WERI-Rb-1 (cell line): ENCODE data around the gene ABI3BP.

Source experiments
- DNase-seq: peaks from one replicate; pipeline ENCODE4 v3.0.0-alpha.2; 2020
- H3K27ac ChIP-seq: fragments of 250-450 bp; sonication (Bioruptor Pico); 2 replicates; pipeline ENCODE4 v1.5.1; 2020; ENCODE audit warnings: mild to moderate bottlenecking, moderate library complexity
- H3K27me3 ChIP-seq: fragments of 250-450 bp; sonication (Bioruptor Pico); 2 replicates; pipeline ENCODE4 v1.5.1; 2021; ENCODE audit warnings: mild to moderate bottlenecking, low read depth, moderate library complexity; ENCODE audit not compliant: insufficient read depth, severe bottlenecking
- H3K36me3 ChIP-seq: fragments of 250-450 bp; sonication (Bioruptor Pico); 2 replicates; pipeline ENCODE4 v1.5.1; 2020; ENCODE audit warnings: mild to moderate bottlenecking, moderate library complexity
- H3K4me3 ChIP-seq: 2 replicates; pipeline ENCODE4 v1.5.1; 2011; ENCODE audit warnings: low read depth, mild to moderate bottlenecking, control low read depth, low read length
- H3K9me3 ChIP-seq: fragments of 250-450 bp; sonication (Bioruptor Pico); 2 replicates; pipeline ENCODE4 v1.5.1; 2021; ENCODE audit warnings: mild to moderate bottlenecking, moderate library complexity; ENCODE audit not compliant: severe bottlenecking
- TF ChIP-seq, protein P1 (sequence below): IDR thresholded peaks from 2 replicates; pipeline ENCODE4 v1.5.1; 2011; ENCODE audit warnings: low read depth, mild to moderate bottlenecking, control low read depth, inconsistent platforms, low read length

ABI3BP gene

DNA sequence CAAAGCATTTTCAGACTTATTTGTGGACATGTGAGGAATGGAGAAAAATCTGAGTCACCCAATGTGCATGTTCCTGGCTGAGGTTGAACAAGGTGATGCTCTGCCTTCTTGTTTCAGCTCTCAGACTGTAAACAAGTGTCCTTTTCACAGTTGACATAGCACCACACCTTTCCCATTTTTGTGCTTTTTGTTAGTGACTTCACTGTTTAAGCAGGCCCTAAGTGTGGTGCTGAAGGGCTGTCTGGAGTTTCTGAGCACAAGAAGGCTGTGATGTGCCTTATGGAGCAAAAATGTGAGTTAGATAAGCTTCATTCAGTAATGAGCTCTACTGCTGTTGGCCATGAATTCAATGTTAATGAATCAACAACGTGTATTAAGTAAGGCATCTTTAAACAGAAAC lies 20.4 kb downstream of the ABI3BP start:
- Histone ChIP-seq H3K36me3 (no peaks in the 10 kb centered on the region), H3K9me3 (no peaks in the 10 kb centered on the region), H3K4me3 (no peak overlapping the region), H3K27ac (no peak overlapping the region), H3K27me3 (peaks cover under 1% of the 10 kb centered on the region)
- DNase-seq = no peak
- TF ChIP-seq, protein P1, sequence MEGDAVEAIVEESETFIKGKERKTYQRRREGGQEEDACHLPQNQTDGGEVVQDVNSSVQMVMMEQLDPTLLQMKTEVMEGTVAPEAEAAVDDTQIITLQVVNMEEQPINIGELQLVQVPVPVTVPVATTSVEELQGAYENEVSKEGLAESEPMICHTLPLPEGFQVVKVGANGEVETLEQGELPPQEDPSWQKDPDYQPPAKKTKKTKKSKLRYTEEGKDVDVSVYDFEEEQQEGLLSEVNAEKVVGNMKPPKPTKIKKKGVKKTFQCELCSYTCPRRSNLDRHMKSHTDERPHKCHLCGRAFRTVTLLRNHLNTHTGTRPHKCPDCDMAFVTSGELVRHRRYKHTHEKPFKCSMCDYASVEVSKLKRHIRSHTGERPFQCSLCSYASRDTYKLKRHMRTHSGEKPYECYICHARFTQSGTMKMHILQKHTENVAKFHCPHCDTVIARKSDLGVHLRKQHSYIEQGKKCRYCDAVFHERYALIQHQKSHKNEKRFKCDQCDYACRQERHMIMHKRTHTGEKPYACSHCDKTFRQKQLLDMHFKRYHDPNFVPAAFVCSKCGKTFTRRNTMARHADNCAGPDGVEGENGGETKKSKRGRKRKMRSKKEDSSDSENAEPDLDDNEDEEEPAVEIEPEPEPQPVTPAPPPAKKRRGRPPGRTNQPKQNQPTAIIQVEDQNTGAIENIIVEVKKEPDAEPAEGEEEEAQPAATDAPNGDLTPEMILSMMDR = no peak

DNA sequence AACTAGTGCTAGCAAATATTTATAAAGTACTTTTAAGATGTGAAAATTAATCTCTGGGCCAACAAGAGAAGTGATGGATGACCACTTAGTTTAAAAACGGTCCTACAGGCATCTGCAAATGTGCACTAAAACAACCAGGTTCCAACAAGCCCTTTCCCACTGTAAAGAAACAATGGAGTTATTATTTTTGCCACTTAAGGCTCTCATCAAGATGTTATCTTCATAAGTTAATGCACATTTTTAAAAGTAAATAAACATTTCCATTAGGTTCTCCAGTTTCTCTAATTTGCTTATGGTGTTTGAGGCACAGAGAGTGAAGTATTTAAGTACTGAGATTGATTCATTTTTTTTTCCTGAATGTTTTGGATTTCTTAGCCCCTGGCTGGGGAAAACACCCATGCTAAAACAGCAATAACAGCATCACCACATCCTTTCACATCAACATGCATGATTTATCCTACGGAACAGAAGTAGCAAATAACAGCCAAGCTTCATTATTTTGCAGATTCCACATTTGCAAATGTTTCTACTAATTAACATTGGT lies 20.8 kb downstream of the ABI3BP start:
- Histone ChIP-seq H3K9me3 (no peaks in the 10 kb centered on the region), H3K27me3 (peaks cover 3% of the 10 kb centered on the region), H3K4me3 (no peak overlapping the region), H3K36me3 (no peaks in the 10 kb centered on the region), H3K27ac (no peak overlapping the region)
- TF ChIP-seq, protein P1 = no peak
- no peak for DNase-seq

DNA sequence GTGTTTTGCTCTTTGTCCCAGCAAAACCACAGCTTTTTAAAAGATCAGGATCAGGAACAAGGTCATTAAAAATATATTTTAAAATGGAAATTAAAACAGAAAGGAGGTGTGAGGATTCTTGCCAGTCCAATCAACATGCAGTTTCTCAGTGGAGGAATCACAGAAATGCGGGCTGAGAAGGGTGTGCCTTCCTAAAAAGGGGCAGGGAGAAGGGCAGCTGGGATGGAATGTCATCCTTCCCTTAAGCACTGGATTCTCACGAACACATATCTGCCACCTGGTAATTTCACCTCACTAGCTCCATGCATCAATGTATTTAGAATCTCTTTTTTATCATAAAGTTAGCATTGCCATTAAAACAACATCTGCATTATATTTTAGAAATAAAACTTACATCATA lies 21.4 kb downstream of the ABI3BP start:
- Histone ChIP-seq H3K27me3 (peaks cover 3% of the 10 kb centered on the region), H3K4me3 (no peak overlapping the region), H3K9me3 (no peaks in the 10 kb centered on the region), H3K36me3 (no peaks in the 10 kb centered on the region), H3K27ac (no peak overlapping the region)
- TF ChIP-seq, protein P1 = no peak
- DNase-seq = no peak

DNA sequence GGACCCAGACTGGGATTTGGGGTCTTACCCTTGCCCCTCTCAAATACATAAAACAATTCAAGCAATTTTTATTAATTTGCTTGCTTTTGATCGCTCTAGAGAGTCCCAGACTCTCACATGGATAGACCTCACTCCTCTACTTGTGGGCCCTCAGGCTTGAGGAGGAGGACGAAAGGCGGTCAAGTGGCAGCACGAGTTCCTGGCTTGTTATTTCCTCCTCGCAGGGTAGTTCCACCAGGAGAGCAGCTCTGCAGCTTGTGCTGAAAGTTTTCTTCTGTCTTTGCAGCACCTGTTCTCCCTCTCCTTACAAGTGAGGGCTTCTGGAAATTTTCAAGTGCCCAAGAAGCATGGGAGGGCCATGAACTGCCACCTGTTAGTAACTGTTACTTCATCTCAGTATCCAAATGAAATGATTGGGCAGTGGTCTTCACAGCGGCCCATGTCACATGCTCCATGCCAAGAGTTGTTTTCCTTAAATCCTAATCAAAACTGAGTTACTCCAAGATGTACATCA lies 22.7 kb downstream of the ABI3BP start:
- Histone ChIP-seq H3K27me3 (peaks cover 3% of the 10 kb centered on the region), H3K4me3 (no peak overlapping the region), H3K9me3 (no peaks in the 10 kb centered on the region), H3K27ac (no peak overlapping the region), H3K36me3 (no peaks in the 10 kb centered on the region)
- no peak for DNase-seq
- TF ChIP-seq, protein P1 = no peak

GRCh38 chr3:100968932-100969906 lies 24.0 kb downstream of the ABI3BP start:
- Histone ChIP-seq H3K9me3 (no peaks in the 10 kb centered on the region), H3K27me3 (peaks cover 3% of the 10 kb centered on the region), H3K36me3 (no peaks in the 10 kb centered on the region), H3K27ac (no peak overlapping the region), H3K4me3 (no peak overlapping the region)
- DNase-seq = no peak
- TF ChIP-seq, protein P1 = no peak
